Mesendoderm (in vitro differentiated cells): ENCODE measurements around the gene PDIA5.

ENCODE experiments used
- DNase-seq: peaks from one replicate; pipeline ENCODE4 v3.0.0; 2013
- H2AK5ac ChIP-seq: 2 replicates; pipeline ENCODE4 v1.6.1; 2013; ENCODE audit warnings: low read length, inconsistent platforms
- H2BK120ac ChIP-seq: 2 replicates; pipeline ENCODE4 v1.6.1; 2013; ENCODE audit warnings: low read depth, mild to moderate bottlenecking, low read length, moderate library complexity, mixed read lengths
- H2BK15ac ChIP-seq: replicated peaks from 2 replicates; pipeline ENCODE4 v1.6.1; 2013; ENCODE audit warnings: low read depth, mild to moderate bottlenecking, moderate library complexity
- H2BK5ac ChIP-seq: 2 replicates; pipeline ENCODE4 v1.6.1; 2013; ENCODE audit warnings: low read length, inconsistent platforms
- H3K18ac ChIP-seq: 2 replicates; pipeline ENCODE4 v1.6.1; 2013; ENCODE audit warnings: mild to moderate bottlenecking, low read length, mixed read lengths
- H3K23ac ChIP-seq: one replicate; pipeline ENCODE4 v1.6.1; 2013; ENCODE audit warnings: low read length
- H3K27ac ChIP-seq: 2 replicates; pipeline ENCODE4 v1.5.1; 2013; ENCODE audit warnings: low read depth, mild to moderate bottlenecking, inconsistent platforms, low read length, moderate library complexity
- H3K27me3 ChIP-seq: 2 replicates; pipeline ENCODE4 v1.6.1; 2013; ENCODE audit warnings: low read length, control low read depth, mild to moderate bottlenecking, inconsistent platforms; ENCODE audit not compliant: insufficient read depth, poor library complexity
- H3K36me3 ChIP-seq: 2 replicates; pipeline ENCODE4 v1.6.1; 2013; ENCODE audit warnings: low read length, inconsistent platforms; ENCODE audit not compliant: control insufficient read depth, insufficient read depth
- H3K4ac ChIP-seq: one replicate; pipeline ENCODE4 v1.6.1; 2013; ENCODE audit warnings: low read depth, mild to moderate bottlenecking, low read length, moderate library complexity
- H3K4me1 ChIP-seq: 2 replicates; pipeline ENCODE4 v1.6.1; 2013; ENCODE audit warnings: low read depth, low read length, inconsistent platforms; ENCODE audit not compliant: control insufficient read depth
- H3K4me2 ChIP-seq: 2 replicates; pipeline ENCODE4 v1.6.1; 2013; ENCODE audit warnings: low read length
- H3K4me3 ChIP-seq: 2 replicates; pipeline ENCODE4 v1.5.1; 2013; ENCODE audit warnings: mild to moderate bottlenecking, low read length
- H3K56ac ChIP-seq: one replicate; pipeline ENCODE4 v1.6.1; 2013; ENCODE audit warnings: low read length
- H3K79me1 ChIP-seq: 2 replicates; pipeline ENCODE4 v1.6.1; 2013; ENCODE audit warnings: low read length, inconsistent platforms
- H3K79me2 ChIP-seq: 2 replicates; pipeline ENCODE4 v1.6.1; 2013; ENCODE audit warnings: mild to moderate bottlenecking, low read length; ENCODE audit not compliant: control insufficient read depth, insufficient read depth
- H3K9ac ChIP-seq: 2 replicates; pipeline ENCODE4 v1.6.1; 2013; ENCODE audit warnings: low read length, inconsistent platforms
- H4K5ac ChIP-seq: one replicate; pipeline ENCODE4 v1.6.1; 2013; ENCODE audit warnings: low read length
- H4K8ac ChIP-seq: one replicate; pipeline ENCODE4 v1.6.1; 2013; ENCODE audit warnings: low read depth, mild to moderate bottlenecking, control low read depth, low read length, moderate library complexity
- WGBS: extraction: QIAGEN DNeasy Blood & Tissue Kit; methylation state at CpG from one replicate; pipeline ENCODE4 v1.1.7; 2013; ENCODE audit warnings: low lambda C conversion rate, missing lambda C conversion rate; ENCODE audit not compliant: insufficient coverage; ENCODE audit errors: extremely low coverage; 5-methylcytosine and 5-hydroxymethylcytosine counted together

The PDIA5 gene

GRCh38 chr3:123134671-123135070 is 67.8 kb downstream of the PDIA5 start:
- WGBS, result no CpG with 5 or more reads among the region's 10 CpGs
- H3K27ac ChIP-seq, result no peak overlapping the region
- peaks cover 22% of the 10 kb centered on the region for H3K36me3 ChIP-seq
- H3K27me3 ChIP-seq, result no peaks in the 10 kb centered on the region
- H3K4me3 ChIP-seq, result no peak overlapping the region
- H3K4me1 ChIP-seq, result no peaks in the 10 kb centered on the region
- H2BK15ac ChIP-seq, result no peak overlapping the region
- H3K56ac ChIP-seq, result no peak overlapping the region
- H3K23ac ChIP-seq, result no peak overlapping the region
- H3K79me2 ChIP-seq, result no peaks in the 10 kb centered on the region
- no peak overlapping the region for H2BK5ac ChIP-seq
- no peak overlapping the region for H3K4ac ChIP-seq
- H3K18ac ChIP-seq, result no peak overlapping the region
- no peak overlapping the region for H4K8ac ChIP-seq
- no peak overlapping the region for H3K9ac ChIP-seq
- DNase-seq, result no peak
- peaks cover 1% of the 10 kb centered on the region for H3K79me1 ChIP-seq
- H4K5ac ChIP-seq, result no peak overlapping the region
- no peak overlapping the region for H3K4me2 ChIP-seq
- H2AK5ac ChIP-seq, result no peak overlapping the region
- no peak overlapping the region for H2BK120ac ChIP-seq

GRCh38 chr3:123137001-123137400 is 70.2 kb downstream of the PDIA5 start:
- Histone ChIP-seq H2AK5ac (no peak overlapping the region), H3K4ac (no peak overlapping the region), H3K56ac (no peak overlapping the region), H3K9ac (no peak overlapping the region), H3K4me1 (no peaks in the 10 kb centered on the region), H2BK15ac (no peak overlapping the region), H4K8ac (no peak overlapping the region), H2BK5ac (no peak overlapping the region), H3K27ac (no peak overlapping the region), H3K79me1 (peaks cover 1% of the 10 kb centered on the region), H3K36me3 (peaks cover 13% of the 10 kb centered on the region), H4K5ac (no peak overlapping the region), H3K4me3 (no peak overlapping the region), H3K23ac (no peak overlapping the region), H2BK120ac (no peak overlapping the region), H3K18ac (no peak overlapping the region), H3K79me2 (no peaks in the 10 kb centered on the region), H3K4me2 (no peak overlapping the region), H3K27me3 (no peaks in the 10 kb centered on the region)
- peak; percentile 46 for DNase-seq
- no CpG with 5 or more reads among the region's 2 CpGs for WGBS

- H4K5ac ChIP-seq, result no peak overlapping the region
- no peaks in the 10 kb centered on the region for H3K79me2 ChIP-seq
- H4K8ac ChIP-seq, result no peak overlapping the region
- peaks cover 3% of the 10 kb centered on the region for H3K36me3 ChIP-seq
- no peak for DNase-seq
- no peak overlapping the region for H2AK5ac ChIP-seq
- no peak overlapping the region for H3K27ac ChIP-seq
- no peak overlapping the region for H3K9ac ChIP-seq
- peaks cover 2% of the 10 kb centered on the region for H3K4me1 ChIP-seq
- no peak overlapping the region for H2BK120ac ChIP-seq
- no peaks in the 10 kb centered on the region for H3K27me3 ChIP-seq
- H3K23ac ChIP-seq, result no peak overlapping the region
- no peak overlapping the region for H3K18ac ChIP-seq
- H3K4ac ChIP-seq, result no peak overlapping the region
- no peak overlapping the region for H3K56ac ChIP-seq
- H2BK5ac ChIP-seq, result no peak overlapping the region
- H3K4me3 ChIP-seq, result no peak overlapping the region
- H3K79me1 ChIP-seq, result peaks cover 1% of the 10 kb centered on the region
- no CpG with 5 or more reads among the region's 8 CpGs for WGBS
- H2BK15ac ChIP-seq, result no peak overlapping the region
- H3K4me2 ChIP-seq, result no peak overlapping the region
Measured at GRCh38 chr3:123138839-123139444, 72.1 kb downstream of the PDIA5 start.

GRCh38 chr3:123139522-123139921 is 72.7 kb downstream of the PDIA5 start:
- Histone ChIP-seq H3K27me3 (no peaks in the 10 kb centered on the region), H3K4me1 (peaks cover 2% of the 10 kb centered on the region), H2BK120ac (no peak overlapping the region), H2BK5ac (no peak overlapping the region), H3K4me3 (no peak overlapping the region), H3K27ac (no peak overlapping the region), H2AK5ac (no peak overlapping the region), H3K36me3 (peaks cover 2% of the 10 kb centered on the region), H2BK15ac (no peak overlapping the region), H3K79me1 (peaks cover 1% of the 10 kb centered on the region), H3K4ac (no peak overlapping the region), H3K18ac (no peak overlapping the region), H3K4me2 (no peak overlapping the region), H3K79me2 (no peaks in the 10 kb centered on the region), H3K9ac (no peak overlapping the region), H4K8ac (no peak overlapping the region), H4K5ac (no peak overlapping the region), H3K56ac (no peak overlapping the region), H3K23ac (no peak overlapping the region)
- no peak for DNase-seq
- no CpG with 5 or more reads among the region's 5 CpGs for WGBS

- H3K56ac ChIP-seq, result no peak overlapping the region
- no peak overlapping the region for H2BK15ac ChIP-seq
- no peaks in the 10 kb centered on the region for H3K79me2 ChIP-seq
- H2AK5ac ChIP-seq, result no peak overlapping the region
- no peaks in the 10 kb centered on the region for H3K27me3 ChIP-seq
- DNase-seq, result no peak
- H3K36me3 ChIP-seq, result peaks cover 1% of the 10 kb centered on the region
- no peak overlapping the region for H2BK5ac ChIP-seq
- no peak overlapping the region for H3K4ac ChIP-seq
- H3K4me2 ChIP-seq, result no peak overlapping the region
- H3K4me1 ChIP-seq, result peaks cover 2% of the 10 kb centered on the region
- no peak overlapping the region for H3K4me3 ChIP-seq
- H2BK120ac ChIP-seq, result no peak overlapping the region
- no peak overlapping the region for H4K8ac ChIP-seq
- no peak overlapping the region for H3K23ac ChIP-seq
- H3K18ac ChIP-seq, result no peak overlapping the region
- H3K27ac ChIP-seq, result no peak overlapping the region
- no peaks in the 10 kb centered on the region for H3K79me1 ChIP-seq
- H3K9ac ChIP-seq, result no peak overlapping the region
- no peak overlapping the region for H4K5ac ChIP-seq
- no CpG with 5 or more reads among the region's 9 CpGs for WGBS
Measured at GRCh38 chr3:123140550-123140949, 73.7 kb downstream of the PDIA5 start.

- Histone ChIP-seq H3K36me3 (peaks cover 6% of the 10 kb centered on the region), H2BK15ac (no peak overlapping the region), H3K56ac (no peak overlapping the region), H3K79me1 (no peaks in the 10 kb centered on the region), H3K18ac (no peak overlapping the region), H3K79me2 (no peaks in the 10 kb centered on the region), H4K8ac (no peak overlapping the region), H2AK5ac (no peak overlapping the region), H3K4me2 (no peak overlapping the region), H2BK120ac (no peak overlapping the region), H2BK5ac (no peak overlapping the region), H3K4ac (no peak overlapping the region), H3K23ac (no peak overlapping the region), H3K27ac (no peak overlapping the region), H3K4me1 (peaks cover 2% of the 10 kb centered on the region), H4K5ac (no peak overlapping the region), H3K9ac (no peak overlapping the region), H3K4me3 (no peak overlapping the region), H3K27me3 (no peaks in the 10 kb centered on the region)
- WGBS, result no CpG with 5 or more reads among the region's 5 CpGs
- DNase-seq, result no peak
Measured at GRCh38 chr3:123141276-123141675, 74.5 kb downstream of the PDIA5 start.
